ENCODE data around the gene MORN5.

MORN5 gene

DNA sequence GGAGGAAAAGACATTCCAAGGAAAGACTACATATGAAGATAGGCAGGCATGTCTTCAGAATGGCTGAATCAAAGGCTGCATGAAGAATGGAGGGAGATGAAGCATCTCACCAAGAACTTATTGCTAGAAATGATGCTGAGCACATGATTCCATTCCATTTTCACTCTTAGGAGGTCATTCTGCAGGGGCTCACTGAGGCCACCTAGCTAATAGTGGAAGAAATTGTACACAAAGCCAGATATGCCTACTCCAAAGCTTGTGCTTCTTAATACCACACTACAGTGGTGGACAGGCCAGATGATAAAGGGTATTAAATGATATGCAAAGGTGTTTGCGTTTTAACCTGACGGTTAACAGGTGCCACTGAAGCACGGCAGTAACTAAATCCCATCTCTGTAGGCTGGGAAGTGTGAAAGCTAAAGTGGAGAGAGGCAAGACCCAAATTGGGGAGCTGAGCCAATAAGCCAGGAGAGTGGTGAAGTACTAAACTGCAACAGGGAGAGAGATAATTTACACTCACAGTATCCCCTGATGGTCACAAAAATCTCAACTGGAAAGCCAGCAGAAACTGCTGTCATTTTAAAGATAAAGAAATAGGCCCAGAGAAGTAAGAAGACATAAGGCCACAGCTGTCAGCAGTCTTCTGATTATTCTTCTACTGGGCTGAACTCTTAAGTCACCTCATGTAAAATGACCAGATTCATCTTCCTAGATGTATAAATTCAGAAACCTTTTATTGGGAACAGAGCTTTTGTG lies 14.7 kb upstream of the MORN5 start:
- DNase-seq: no peak

DNA sequence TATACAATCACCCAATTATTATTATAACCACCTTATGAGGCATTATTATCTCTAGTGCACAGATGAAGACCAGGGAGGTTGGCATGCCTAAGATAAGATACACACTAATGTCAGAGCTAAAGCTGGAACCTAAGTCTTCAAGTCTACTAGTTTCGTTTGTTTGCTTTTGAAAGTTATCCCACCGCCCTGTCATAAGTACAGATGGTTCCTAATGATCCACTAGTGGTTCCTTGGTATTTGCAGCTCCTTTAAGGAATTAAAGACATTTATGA lies 14.2 kb upstream of the MORN5 start:
- DNase-seq: no peak

DNA sequence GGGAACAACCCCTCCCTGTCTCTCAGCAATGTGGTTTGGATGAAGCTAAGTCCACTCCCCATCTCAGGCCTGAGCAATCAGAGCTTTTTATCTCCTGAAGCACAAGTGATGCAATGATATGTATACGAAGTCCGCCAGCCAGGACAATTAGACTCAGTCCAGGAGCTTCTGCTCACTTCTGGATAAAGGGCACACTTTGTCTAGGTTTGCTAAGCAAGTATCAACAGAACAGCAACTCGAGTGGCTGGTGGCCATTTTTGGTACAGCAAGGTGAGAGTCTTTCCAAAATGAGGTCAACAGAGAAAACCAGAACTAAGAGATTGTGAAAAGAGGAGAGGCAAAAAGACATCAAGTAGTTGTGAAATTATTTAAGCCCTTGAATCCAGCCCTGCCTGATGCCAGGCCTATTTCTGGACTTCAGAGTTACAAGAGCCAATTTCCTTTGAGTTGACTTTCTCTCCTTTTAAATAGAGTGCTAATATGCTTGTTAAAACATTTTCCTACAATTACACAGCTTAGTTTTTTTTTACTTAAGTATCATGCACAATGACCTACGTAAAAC lies 8.4 kb upstream of the MORN5 start:
- no peak for DNase-seq

DNA sequence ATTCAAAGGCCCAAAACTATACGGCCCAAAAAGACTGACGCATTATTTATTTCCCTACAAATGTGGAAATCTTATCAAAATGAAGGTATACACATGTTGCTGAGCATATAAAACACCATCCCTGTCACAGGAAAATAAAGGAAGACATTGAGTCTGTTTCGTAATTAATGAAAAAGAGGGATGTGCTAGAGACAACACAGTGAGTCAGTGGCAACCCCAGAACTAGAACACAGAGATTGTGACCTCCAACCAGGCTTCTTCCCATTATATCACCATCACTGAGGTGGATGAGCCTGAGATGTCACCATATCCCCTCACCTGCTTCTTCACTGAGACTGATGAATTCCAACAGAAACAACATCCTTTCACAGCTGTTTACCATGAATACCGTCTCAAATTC lies 3.9 kb upstream of the MORN5 start:
- DNase-seq: no peak

DNA sequence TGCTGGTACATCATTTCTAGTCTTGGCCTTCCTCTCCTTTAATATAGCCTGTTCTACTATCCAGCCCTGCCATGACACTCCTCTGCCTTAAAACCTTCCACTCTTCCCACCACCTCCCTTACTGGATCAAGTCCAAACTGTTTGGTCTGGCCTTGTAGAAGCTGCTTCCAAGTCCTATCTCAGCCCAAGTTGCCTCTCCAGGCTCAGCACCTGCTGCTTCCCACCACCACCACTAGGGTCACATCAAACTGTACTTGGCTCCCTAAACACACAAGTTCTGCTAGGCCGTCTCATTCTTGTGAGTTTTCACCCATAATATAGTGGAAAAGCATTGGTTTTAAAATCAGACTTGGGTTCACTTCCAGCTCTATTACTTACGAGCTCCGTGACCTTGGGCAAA lies 1.5 kb upstream of the MORN5 start:
- no peak for DNase-seq

DNA sequence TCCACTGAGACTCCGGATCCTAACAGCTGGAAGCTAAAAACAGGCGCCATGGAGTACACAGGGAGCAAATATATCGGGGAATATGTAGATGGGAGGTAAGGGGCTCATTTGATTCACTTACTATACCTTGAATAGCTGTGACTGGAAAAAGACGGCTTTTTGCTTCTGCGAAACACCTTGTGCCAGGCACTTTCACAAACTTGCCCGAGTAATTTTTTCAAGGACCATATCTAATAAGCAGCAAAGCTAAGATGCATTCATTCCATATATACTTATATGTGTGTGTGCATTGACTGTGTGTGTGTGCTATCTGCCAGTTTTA lies 178 bp downstream of the MORN5 start:
- no peak for DNase-seq

DNA sequence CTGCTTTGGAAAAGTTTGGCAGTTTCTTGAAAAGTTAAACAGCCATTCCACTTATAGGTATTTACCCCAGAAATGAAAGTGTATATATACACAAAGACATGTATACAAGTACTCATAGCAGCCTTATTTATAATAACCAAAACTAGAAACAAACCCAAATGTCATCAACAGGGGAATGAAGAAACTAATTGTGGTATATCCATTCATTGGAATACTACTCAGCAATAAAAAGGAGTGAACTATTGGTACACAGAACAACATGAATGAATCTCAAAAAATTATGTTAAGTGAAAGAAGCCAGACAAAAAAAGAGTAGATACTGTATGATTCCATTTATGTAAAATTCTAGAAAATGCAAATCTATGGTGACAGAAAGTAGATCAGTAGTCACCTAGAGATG lies 2.7 kb downstream of the MORN5 start:
- DNase-seq: no peak

DNA sequence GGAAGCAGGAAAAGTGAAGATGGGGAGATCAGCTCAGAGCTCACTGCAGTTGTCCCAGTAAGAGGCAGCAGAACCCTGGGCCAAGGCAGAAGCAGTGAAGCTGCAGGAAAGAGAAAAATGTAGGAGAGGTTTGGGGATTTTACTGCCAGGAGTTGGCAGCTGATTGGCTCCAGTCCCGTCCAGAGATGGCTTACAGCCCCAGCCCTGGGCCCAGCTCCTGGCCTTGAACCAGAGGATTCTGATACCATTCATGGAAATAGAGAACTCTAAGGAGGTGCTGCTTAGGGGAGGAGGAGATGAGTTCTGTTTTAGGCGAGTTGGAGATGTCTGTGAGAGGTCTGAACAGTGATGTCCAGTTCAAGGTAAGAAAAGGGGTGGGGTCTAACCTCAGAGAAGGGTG lies 4.6 kb downstream of the MORN5 start:
- no peak for DNase-seq

DNA sequence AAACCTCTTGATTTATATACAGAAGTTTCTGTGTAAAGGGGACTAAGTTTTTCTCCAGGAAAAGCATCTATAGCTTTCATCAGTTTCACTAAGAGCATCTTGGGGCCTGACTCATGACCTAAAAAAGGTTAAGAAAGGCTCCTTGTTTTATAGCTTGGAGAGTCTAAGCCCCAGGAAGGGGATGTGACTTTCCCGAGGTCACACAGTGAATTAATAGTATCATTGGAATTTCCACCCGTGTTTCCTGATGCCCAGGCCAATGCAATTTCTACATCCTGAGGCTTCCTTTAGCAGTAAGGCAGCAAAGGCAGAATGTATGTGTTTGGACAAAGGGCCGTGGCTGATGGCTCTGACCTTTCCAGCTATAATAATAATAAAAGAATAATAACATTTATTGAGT lies 8.6 kb downstream of the MORN5 start:
- no peak for DNase-seq

DNA sequence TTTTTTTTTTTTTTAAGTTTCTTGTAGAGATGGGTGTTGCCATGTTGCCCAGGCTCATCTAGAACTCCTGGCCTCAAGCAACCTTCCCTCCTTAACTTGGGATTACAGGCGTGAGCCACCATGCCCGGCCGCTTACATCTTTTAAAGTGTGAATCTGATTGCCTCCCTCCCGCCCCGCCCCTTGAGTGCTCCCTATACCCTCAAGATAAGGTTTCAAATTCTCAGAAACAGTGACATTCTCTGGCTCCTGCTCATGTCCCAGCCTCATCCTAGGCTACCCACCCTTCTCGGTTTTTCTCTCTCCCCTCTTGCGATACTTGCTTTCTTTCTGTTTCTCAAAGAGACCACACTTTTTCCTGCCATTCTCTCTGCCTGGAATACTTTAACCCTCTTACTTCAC lies 12.4 kb downstream of the MORN5 start:
- DNase-seq: no peak

DNA sequence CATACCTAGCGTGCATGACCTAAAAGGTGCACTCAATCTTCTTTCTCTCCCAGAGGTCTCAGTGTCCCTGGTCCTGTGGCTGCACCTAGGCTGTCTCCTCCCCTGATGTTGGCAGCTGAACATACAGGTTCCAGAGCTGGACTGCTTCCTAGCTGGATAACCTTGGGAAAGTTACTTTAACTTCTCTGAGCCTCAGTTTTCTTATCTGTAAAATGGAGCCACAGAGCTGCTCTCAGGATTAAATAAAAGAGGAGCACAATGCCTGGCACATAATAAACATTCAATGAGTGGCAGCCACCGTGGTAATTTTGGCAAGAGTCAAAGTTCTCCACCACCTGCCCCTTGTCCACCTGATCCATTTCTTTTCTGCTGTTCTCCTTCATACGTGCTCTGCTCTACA lies 14.0 kb downstream of the MORN5 start:
- no peak for DNase-seq

DNA sequence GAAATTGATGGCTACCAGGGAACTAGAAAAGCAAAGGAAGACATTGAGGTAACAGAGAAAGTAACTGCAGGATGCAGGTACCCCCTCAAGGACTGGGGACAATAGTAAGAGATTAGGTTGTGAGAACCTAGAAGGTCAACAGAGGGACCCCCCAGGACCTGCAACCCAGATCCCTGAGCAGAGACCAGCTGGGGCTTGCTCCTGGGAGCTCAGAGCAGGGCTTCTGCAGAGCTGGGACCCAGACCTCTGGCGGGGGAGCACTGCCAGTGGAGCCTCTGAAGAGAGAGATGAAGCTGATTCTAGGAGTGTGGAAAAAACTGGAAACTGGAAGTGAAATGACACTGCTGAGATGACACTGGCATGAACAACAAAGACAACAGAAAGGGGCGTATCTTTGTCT lies 17.2 kb downstream of the MORN5 start:
- no peak for DNase-seq

DNA sequence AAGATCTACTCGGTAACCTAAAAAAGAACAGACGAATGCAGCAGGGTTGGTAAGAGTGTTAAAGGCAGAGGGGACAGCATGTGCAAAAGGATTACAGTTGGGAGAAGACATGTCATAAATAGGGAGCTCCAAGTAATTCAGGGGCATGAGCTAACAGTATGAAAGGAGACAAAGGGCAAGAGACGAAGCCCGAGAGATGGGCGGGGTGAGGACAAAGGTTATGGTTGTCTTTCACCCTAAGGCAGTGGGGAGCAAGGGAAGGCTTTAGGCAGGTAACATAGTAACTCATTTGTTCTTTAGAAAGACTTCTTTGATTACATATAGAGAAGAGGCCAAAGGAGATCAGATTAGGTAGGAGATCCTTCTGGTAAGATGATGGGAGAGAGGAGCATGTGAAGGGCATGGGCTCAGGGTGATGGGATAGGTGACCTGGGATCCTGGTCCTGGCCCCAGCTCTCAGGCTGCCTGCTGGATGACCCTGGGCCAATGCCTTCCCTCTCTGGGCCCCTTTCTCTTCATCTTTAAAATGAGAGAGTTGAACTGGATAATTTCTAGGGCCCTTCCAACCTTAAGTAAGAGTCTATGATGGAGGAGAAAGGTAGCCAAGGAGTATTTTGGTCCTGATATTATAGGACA lies 19.5 kb downstream of the MORN5 start:
- no peak for DNase-seq

DNA sequence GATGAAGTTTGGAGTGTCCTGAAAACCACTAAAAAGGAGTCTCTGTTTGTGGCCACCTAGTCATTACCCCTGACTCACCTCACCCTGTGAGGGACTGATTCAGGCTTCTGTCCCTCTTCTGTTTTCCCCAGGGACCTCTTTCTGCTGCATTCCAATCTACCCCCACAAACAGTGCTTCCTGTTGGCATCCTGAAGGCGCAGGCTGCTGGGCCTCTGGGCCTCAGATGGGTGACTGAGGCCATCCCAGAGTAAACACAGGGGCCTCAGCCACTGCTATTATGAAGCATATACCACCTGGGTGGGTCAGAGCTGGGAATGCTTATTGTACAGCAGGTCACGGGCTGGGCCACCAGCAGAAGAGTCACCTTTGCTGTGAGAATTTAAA lies 20.0 kb downstream of the MORN5 start:
- DNase-seq: no peak

DNA sequence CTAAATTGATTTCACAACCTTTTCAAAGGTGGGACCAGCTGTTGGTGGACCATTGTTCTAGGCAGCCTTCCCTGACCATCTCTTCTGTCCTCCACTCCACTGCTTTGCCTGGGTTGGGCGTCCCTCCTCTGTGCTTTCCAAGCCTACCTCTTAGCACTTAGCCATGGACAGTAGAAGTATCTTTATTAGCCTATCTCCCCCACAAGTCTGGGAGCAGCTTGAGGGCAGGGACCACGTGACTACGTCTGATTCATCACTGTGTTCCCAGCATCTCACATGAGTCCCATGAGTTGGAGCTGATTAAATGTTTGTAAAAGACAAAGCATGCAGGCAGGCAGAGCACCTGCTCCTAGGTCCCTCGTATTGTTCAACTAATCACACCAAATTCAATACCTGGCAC lies 20.9 kb downstream of the MORN5 start:
- DNase-seq: no peak

DNA sequence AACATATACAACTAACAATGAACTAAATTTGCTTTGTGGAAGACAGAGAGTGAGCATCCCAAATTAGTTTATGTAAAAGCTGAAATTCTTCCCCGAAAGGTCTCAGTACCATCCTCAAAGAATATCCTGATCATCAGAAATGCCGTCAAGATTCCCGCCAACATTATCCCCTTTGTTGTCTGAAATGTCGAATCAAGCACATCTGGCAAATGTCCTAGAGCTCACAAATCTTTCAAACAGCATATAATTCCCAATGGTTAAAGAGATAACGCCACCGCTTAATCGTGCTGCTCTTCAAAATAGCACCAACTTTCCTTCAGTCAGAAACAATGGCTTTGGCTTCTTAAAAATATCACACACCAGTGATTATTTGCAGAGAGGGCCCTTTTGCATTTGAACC lies 23.8 kb downstream of the MORN5 start:
- no peak for DNase-seq

DNA sequence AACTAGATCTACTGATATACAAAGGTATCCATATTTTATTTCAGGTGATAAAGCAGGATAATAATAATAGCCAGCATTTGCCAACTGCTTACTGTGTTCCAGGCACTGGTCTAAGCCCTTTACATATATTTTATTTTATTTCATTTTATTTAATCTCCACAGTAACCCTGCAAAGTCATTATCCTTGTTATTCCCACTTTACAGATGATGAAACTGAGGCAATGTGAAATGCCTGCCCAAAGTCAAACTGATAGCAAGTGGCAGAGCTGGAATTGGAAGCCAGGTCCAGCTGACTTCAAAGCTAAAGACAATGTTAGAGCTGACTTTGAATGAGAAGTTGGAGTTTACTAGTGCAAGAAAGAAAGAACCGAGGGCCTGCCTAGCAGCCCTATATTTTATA lies 24.8 kb downstream of the MORN5 start:
- no peak for DNase-seq

DNA sequence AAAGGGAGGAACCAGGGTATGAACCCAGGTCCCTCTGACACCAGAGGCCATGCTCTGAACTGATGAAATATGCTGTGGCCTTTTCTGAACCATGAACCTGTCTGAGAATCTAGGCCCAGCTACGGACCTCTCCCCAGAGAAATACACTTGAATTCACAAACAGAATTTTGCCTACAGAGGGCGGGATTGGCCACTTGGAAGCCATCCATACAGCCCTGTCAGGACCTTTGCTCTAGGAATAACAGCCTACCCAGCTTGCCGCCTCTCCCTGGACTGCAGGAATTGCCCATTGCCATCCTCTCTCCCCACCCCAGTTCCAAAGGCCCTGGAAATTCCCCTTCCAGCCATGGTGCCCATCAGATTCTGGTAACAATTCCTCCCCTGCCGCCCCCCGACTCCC lies 26.6 kb downstream of the MORN5 start:
- no peak for DNase-seq

DNA sequence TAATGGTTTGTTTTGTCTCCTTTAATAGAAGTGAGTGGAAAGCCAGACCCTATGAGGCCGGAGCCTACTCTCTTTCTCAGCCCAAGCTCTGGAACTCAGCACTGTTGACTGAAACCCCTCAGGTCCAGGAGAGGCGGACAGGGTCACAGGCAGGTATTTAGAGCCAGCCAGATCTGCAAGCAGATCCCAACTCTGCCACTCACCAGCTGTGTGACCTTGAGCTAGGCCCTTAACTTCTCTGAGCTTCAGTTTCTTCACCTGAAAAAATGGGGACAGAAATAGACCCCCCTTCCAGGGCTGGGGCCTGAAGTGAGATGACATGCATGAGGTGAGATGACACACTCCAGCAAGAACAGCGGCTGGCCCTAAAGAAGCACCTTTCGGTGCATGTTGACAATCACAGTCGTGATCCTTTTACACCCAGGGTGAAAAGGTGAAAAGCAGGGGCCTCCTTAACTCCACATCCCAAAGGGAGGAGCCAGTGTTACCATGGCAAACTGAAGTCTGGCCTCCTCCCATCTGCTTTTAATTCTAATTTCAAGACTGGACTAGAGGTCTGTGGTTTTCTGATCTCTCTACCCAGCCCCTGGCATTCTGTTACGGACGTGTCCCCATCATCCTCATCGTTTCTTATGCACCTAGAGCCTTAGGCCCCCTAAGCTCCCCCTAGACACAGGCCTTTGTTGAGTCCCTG lies 27.2 kb downstream of the MORN5 start:
- no peak for DNase-seq

DNA sequence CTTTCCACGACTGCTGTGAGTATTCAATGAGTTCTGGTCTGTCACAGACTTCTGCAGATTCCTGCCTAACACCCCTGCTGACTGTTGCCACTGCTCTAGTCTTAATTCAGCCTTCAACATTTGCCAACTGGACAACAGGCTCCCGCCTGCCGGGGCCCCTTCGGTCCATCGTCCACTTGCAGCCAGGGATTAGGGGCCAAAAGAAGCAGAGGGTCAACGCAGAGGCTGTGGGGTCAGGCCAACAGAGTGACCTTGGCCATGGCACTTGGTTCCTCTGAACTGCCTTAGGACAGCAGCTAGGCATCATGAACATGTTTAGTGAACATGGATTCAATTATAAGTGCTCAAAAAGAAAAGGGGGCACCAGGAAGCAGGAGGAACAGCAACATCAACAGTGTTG lies 28.7 kb downstream of the MORN5 start:
- DNase-seq: no peak

DNA sequence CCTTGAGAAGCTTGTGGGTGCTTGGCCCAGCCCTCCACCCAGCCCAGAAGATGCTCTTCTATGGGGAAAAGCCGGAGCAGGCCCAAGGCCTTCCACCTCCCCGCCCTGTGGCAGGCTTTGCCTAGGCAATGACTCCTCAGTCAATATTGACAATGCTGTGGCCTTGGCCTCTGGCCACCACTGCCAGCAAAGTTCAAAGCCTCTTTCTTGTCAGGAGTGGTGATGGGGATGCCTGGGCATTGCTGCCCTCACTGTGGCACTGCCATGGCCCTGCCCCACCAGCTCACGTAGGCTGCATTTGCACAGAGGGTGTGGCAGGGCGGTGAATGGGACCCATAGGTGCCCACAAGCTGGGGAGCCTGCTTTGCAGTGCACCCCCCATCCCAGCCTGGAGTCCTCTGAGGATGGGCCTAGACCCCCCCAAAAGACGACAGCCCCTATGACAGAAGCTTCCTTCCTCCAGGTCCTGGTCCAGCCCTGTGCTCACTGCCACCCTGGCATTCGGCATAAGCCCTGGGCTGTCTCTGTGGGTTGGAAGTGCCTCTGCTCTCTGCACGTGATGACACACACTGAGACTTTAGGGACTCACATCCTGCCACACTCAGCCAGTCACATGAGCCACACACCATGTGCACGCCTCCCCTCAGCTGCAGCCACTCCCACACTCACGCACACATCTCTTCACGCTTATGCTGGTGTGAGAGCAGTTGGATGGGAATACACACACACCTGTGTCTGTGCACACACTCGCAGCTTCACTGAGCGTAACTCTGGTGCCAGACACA lies 31.1 kb downstream of the MORN5 start:
- no peak for DNase-seq

DNA sequence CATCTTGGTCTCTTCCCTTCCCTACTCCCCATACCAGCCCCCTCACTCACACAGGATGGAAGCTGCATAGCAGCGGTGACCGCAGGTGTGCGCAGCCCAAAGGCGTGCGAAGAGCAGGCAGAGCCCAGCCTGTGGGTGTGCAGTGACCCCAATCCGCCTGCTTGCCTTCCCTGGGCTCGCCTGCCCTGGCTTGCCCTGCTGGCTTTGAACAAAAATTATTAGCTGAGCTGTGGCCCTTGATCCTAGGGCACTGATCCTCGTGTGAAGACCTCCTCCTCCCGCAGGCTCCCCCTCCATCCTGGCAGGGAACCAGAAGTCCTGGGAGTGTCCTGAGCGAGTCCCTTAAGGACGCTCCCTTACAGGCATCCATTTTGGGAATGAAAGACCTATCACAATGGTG lies 31.9 kb downstream of the MORN5 start:
- DNase-seq: no peak

DNA sequence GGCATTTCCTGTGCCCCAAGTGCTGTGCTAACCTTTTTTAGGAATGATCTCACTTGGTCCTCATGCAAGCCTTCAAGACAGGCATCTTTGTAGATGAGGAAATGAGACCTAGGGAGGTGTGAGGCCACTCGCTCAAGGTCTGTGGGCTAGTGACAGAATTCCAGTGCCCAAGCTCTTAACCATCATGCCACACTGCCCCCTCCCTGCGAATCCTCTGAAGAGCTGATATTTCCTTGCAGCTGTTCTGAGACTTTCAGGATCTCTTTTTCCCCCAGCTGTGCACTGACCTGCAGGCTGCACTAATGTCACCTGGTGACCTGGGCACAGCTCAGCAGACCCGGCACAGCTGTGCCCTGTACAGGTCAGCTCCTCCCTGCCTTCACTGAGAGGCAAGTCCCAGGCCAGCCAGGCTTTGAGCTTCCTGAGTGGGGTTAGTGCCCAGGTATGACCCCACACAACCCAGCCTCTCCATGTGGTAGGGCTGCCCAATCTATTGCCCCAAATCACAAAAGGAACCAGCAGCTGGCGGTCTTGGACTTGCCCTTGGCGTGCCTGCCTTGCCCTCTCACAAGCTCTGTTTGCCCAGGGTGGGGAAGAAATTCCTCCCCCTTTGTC lies 32.7 kb downstream of the MORN5 start:
- no peak for DNase-seq

Data from SIG-M5 (cell line).